Right lobe of liver (tissue), 4 donors: ENCODE results near the gene SLC47A2.

Experiments
- POLR2A ChIP-seq: fragments of 450-650 bp; IDR thresholded peaks from one replicate; pipeline ENCODE4 v1.6.1; 2017; ENCODE audit warnings: antibody characterized with exemption, mild to moderate bottlenecking
- TF ChIP-seq, protein P1 (sequence below), 4 donors: fragments of 200-600 bp in 3 of 4; fragments of 450-650 bp in 1 of 4; IDR thresholded peaks; one replicate each; pipeline versions ENCODE4 v1.5.1 to v1.8.0; 2016 to 2022; ENCODE audit warnings: antibody characterized with exemption in 4 of 4, mild to moderate bottlenecking in 2 of 4
- donor health status: DM: no; HTN: no; CAD: no.
- donor health status: DM: no; HTN: no; CAD: no.
- donor health status: DM: no; HTN: yes; CAD: no.

DNA sequence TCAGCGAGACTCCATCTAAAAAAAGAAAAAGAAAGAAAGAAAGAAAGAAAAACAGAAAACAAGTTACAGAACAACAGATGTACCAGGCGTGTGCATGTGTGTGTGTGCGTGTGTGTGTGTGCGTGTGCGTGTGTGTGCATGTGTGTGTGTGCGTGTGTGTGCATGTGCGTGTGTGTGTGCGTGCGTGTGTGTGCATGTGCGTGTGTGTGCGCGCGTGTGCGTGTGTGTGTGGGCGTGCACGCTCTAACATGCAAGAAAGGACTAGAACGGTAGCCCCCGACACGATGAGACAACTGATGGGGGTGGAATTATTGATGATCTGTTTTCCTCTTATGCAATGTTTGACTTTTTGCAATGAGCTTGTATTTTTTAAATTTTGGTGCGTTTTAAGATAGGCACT lies 30.1 kb upstream of the SLC47A2 start:
- TF ChIP-seq, protein P1, sequence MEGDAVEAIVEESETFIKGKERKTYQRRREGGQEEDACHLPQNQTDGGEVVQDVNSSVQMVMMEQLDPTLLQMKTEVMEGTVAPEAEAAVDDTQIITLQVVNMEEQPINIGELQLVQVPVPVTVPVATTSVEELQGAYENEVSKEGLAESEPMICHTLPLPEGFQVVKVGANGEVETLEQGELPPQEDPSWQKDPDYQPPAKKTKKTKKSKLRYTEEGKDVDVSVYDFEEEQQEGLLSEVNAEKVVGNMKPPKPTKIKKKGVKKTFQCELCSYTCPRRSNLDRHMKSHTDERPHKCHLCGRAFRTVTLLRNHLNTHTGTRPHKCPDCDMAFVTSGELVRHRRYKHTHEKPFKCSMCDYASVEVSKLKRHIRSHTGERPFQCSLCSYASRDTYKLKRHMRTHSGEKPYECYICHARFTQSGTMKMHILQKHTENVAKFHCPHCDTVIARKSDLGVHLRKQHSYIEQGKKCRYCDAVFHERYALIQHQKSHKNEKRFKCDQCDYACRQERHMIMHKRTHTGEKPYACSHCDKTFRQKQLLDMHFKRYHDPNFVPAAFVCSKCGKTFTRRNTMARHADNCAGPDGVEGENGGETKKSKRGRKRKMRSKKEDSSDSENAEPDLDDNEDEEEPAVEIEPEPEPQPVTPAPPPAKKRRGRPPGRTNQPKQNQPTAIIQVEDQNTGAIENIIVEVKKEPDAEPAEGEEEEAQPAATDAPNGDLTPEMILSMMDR (IDR thresholded peaks at IDR 0.05), result no peak
- no peak for TF ChIP-seq POLR2A
